Adrenal gland (tissue), 5 donors: ENCODE measurements around the gene TOGARAM2.

Source experiments
- POLR2A ChIP-seq, 2 donors: fragments of 450-650 bp; IDR thresholded peaks; one replicate each; pipeline ENCODE4 v1.6.1; 2017; ENCODE audit warnings: antibody characterized with exemption in 2 of 2, mild to moderate bottlenecking in 2 of 2, moderate library complexity in 1 of 2
- TF ChIP-seq, protein P1 (sequence below), 6 experiments: fragments of 450-650 bp in 4 of 6; fragments of 200-600 bp in 2 of 6; sonication (generic) in 1 of 6; IDR thresholded peaks; 1 replicate in 5 of 6; 2 replicates in 1 of 6; pipeline versions ENCODE4 v1.5.1 to v1.8.0; 2016 to 2021; ENCODE audit warnings: antibody characterized with exemption in 6 of 6, mild to moderate bottlenecking in 2 of 6, moderate library complexity in 1 of 6
- donor health status: DM: no; HTN: no; CAD: no.

- TF ChIP-seq, protein P1, sequence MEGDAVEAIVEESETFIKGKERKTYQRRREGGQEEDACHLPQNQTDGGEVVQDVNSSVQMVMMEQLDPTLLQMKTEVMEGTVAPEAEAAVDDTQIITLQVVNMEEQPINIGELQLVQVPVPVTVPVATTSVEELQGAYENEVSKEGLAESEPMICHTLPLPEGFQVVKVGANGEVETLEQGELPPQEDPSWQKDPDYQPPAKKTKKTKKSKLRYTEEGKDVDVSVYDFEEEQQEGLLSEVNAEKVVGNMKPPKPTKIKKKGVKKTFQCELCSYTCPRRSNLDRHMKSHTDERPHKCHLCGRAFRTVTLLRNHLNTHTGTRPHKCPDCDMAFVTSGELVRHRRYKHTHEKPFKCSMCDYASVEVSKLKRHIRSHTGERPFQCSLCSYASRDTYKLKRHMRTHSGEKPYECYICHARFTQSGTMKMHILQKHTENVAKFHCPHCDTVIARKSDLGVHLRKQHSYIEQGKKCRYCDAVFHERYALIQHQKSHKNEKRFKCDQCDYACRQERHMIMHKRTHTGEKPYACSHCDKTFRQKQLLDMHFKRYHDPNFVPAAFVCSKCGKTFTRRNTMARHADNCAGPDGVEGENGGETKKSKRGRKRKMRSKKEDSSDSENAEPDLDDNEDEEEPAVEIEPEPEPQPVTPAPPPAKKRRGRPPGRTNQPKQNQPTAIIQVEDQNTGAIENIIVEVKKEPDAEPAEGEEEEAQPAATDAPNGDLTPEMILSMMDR (IDR thresholded peaks at IDR 0.05), result no peak
- no peak for TF ChIP-seq POLR2A (IDR thresholded peaks at IDR 0.05)
These were observed 36.4 kb upstream of the TOGARAM2 start for GRCh38 chr2:28944535-28945248.
